Cardiac fibroblast (primary cell): Measurements from ENCODE around the gene ZNRD2.
"Not testable (repeated sequence)": the region's sequence is repeated elsewhere in the genome, so short reads cannot be mapped to it uniquely, and the experiment has no call there.

Experiments
- DNase-seq, 2 donors: peaks; one replicate each; pipeline versions ENCODE4 v3.0.0 to v3.0.0-alpha.2; 2010; ENCODE audit warnings: low read depth in 2 of 2
- H3K4me3 ChIP-seq, 2 donors: replicated peaks in 1 of 2; 1 replicate in 1 of 2; 2 replicates in 1 of 2; pipeline ENCODE4 v1.5.1; 2011; ENCODE audit warnings: low read depth in 2 of 2, low read length in 2 of 2, mild to moderate bottlenecking in 2 of 2, moderate library complexity in 1 of 2
- CTCF ChIP-seq: IDR thresholded peaks from one replicate; pipeline ENCODE4 v1.5.1; 2011; ENCODE audit warnings: low read depth, mild to moderate bottlenecking, low read length, inconsistent platforms

The ZNRD2 gene

GRCh38 chr11:65562788-65563187 lies 7.5 kb upstream of the ZNRD2 start:
- TF ChIP-seq CTCF: no peak
- no peak for DNase-seq

GRCh38 chr11:65563601-65564000 lies 6.7 kb upstream of the ZNRD2 start:
- no peak for TF ChIP-seq CTCF
- peak in 1 of 2 donors; percentile 66 for DNase-seq
- H3K4me3 ChIP-seq: no peak overlapping the region

More at GRCh38 chr11:65562788-65563187, 7.5 kb upstream of the ZNRD2 start:
- no peak overlapping the region for H3K4me3 ChIP-seq

- not testable (repeated sequence) for H3K4me3 ChIP-seq
Measured at GRCh38 chr11:65564879-65565559, 5.3 kb upstream of the ZNRD2 start.

GRCh38 chr11:65565624-65566453 lies 4.4 kb upstream of the ZNRD2 start:
- DNase-seq: peak; percentile 33 to 68
- no peak for TF ChIP-seq CTCF
- H3K4me3 ChIP-seq: no peak overlapping the region

More at GRCh38 chr11:65564879-65565559, 5.3 kb upstream of the ZNRD2 start:
- DNase-seq: not testable (repeated sequence)

- peak overlapping the region; percentile 98 to 99 for H3K4me3 ChIP-seq
- DNase-seq: no peak
- TF ChIP-seq CTCF: no peak
Measured at GRCh38 chr11:65569164-65569972, 909 bp upstream of the ZNRD2 start.

- TF ChIP-seq CTCF: no peak
- peak overlapping the region; percentile 98 to 99 for H3K4me3 ChIP-seq
- no peak for DNase-seq
Measured at GRCh38 chr11:65571420-65571819, 1.1 kb downstream of the ZNRD2 start.
